ENCODE results near the gene ZNF654.

The ZNF654 gene

DNA sequence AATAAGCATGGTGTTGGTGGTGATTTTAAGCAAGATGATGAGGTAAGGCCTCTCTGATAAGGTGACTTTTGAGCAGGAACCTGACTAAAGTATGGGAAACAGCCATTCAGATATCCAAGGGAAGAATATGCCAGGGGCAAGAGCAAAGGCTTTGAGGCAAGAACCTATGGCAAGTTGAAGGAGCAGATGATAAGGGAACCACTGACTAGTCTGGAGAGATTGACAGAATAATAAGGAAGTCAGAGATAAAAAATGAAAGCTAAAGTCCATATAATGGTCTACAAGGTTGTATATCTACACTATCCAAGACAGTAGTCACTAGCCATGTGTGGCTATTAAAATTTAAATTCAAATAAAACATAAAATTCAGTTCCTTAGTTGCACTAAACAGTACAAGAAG, 88.2 kb downstream of the ZNF654 start:
- TF ChIP-seq, protein P1, sequence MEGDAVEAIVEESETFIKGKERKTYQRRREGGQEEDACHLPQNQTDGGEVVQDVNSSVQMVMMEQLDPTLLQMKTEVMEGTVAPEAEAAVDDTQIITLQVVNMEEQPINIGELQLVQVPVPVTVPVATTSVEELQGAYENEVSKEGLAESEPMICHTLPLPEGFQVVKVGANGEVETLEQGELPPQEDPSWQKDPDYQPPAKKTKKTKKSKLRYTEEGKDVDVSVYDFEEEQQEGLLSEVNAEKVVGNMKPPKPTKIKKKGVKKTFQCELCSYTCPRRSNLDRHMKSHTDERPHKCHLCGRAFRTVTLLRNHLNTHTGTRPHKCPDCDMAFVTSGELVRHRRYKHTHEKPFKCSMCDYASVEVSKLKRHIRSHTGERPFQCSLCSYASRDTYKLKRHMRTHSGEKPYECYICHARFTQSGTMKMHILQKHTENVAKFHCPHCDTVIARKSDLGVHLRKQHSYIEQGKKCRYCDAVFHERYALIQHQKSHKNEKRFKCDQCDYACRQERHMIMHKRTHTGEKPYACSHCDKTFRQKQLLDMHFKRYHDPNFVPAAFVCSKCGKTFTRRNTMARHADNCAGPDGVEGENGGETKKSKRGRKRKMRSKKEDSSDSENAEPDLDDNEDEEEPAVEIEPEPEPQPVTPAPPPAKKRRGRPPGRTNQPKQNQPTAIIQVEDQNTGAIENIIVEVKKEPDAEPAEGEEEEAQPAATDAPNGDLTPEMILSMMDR (IDR thresholded peaks at IDR 0.05): no peak

DNA sequence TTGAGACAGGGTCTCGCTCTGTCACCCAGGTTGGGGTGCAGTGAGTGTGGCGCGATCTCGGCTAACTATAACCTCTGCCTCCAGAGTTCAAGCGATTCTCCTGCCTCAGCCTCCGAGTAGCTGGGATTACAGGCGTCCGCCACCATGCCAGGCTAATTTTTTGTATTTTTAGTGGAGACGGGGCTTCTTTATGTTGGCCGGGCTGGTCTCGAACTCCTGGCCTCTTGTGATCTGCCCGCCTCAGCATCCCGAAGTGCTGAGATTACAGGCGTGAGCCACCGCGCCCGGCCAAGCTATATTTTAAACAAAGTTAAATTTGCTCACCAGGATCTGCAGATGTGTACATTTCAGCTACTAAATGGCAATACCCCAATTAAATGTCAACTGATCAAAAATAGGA, 89.6 kb downstream of the ZNF654 start:
- TF ChIP-seq, protein P1 (IDR thresholded peaks at IDR 0.05): no peak

DNA sequence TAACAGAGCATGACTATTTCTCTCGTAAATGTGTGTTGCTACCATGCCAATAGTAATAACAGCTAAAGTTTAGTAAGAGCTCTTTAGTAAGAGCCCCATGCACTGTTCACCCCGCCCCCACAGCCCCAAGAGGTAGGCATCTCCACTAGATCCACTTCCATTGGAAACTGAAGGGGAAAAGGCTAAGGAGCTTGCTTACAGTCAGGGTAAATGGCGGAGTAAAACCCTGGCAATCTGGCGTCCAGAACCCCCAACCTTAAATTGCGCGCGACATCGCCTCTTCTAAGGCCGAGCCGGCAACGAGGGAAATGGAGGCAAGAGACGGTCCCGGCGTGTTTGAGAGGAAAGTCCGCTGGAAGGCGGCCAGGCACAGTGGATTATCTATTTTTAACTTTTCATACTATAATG, 90.0 kb downstream of the ZNF654 start:
- TF ChIP-seq, protein P1 (IDR thresholded peaks at IDR 0.05): no peak

DNA sequence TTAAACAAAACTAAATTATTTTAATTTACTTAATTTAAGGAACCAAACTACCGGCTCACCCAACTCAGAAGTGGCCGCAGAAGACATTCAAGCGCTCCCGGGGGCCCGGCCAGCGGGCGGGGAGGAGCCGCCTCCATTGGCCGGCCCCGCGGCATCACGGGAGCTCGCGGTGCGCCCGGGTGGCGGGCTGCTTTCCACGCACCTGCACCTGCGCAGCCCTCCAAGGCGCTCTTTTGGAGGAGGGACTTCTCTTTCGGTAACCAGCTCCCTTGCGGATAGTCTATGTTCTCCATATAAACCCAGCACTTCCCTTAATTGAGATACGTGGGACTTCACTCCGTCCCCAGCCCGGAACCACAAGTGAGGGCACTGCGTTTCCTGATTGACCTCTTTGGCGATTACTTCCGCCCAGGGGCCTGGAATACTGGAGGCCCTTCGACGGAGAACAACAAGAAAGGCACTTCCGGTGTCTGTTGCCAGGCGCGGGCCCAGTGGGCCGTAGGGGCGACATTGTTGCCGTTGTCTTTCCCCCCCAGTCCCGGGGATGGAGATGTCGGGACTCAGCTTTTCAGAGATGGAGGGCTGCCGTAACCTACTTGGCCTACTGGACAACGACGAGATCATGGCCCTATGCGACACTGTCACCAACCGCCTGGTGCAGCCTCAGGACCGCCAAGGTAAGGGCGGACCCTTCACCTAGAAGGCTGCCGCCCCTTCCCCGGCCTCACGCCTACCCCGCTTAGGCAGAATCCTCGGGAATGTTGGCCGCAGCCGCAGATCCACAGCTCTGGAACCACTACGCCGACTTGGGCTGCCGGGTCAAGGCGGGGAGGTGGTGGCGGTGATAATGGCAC, 90.7 kb downstream of the ZNF654 start, which contains the start of gene C3orf38:
TSS of gene C3orf38 (plus strand) at position 451 of the 854 bp plus-strand sequence. CDS start at position 545, 94 bp downstream.
- TF ChIP-seq, protein P1 (IDR thresholded peaks at IDR 0.05): no peak

DNA sequence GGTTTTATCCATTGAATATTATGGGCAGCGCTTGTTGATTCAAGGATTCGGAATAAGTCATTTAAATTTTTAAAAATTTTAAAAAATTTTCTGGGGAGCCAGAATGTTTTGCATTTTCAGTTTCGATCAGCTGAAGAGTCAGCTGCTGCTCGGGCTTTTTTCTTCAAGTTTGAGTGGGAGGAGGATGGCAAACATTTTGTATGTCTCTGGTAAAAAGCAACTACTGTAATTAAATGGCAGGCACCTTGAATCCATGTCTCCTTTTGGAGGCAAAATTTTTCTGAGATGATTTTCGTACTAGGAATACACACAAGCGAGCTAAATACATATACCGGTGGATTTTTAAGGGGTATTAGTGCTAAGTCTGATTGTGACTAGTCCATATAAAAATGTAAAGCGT, 91.3 kb downstream of the ZNF654 start:
- TF ChIP-seq, protein P1 (IDR thresholded peaks at IDR 0.05): no peak

DNA sequence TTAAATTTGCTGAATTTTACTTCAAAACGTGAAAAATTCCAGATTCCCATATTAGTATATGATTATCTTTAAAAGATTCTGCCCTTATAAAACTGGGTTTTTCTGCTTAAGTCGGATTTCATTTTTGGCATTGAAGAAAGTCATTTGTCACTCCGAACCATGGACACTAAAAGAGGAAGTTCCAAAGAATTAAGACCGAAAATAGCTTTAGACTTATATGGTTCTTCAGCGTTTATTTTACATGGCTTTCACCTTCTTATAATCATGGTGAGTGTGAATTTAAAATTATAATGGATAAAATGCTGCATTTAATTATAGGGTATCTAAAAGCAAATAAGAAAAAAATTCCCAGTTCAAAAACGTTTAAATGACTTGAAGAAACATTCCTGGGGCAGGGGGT, 91.8 kb downstream of the ZNF654 start:
- TF ChIP-seq, protein P1 (IDR thresholded peaks at IDR 0.05): no peak

DNA sequence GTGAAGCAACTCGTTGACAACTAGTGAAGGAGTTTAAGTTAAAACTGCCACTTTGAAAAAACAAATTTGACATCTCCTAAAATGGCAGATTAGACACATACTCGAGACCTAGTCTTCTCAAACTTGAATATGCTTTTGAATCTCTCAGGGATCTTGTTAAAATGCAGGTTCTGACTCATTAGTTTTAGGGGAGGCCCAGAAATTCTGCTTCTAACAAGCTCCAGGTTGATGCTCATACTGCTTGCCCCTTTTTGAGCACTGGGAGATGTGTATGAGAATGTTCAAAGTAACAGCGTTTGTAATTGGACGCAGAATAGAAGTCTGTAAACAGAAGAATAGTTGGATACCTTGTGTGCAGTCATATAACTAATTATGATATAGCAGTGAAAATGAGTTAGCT, 92.3 kb downstream of the ZNF654 start:
- TF ChIP-seq, protein P1 (IDR thresholded peaks at IDR 0.05): no peak

Measured in LNCAP (cell line).